ENCODE measurements around the gene RSL24D1. TPM values are rescaled to one million over a fixed set of nuclear protein-coding genes. Genes with fewer than 3 reads are reported as not detected.

Gene RSL24D1
- polyA plus RNA-seq, 1 of the 3 experiments (the other 2 are of a cell fraction): 24.3 TPM

DNA sequence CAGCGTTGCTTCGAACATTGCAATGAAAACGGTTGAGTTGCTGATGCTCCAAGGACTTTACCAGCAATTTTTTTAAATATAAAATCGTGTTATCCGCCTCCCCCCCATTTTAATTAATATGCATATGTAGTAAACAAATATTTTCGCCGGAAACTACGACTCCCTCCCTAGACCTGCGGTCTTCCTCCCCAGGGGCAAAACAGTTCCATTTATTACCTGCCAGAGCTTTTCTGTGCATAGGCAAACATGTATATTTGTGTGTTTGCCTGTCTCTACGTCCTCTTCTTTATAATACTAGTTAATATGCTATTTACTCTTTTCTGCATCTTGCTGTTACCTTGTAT lies 593 bp upstream of the RSL24D1 start:
- no peak for TF ChIP-seq ELF1 (IDR thresholded peaks at IDR 0.05)
- TF ChIP-seq CTCF (IDR thresholded peaks at IDR 0.05): 0 out of 2 replicates have a peak, but pooled peaks have one; percentile 9
- WGBS (ENCODE audit: low lambda C conversion rate): 2% methylated on average over 10 of the region's 10 CpGs
- Histone ChIP-seq H3K4me2 (peak overlapping the region; percentile 82), H3K27me3 (ENCODE audit: insufficient read depth) (no peaks in the 10 kb centered on the region), H3K4me1 (ENCODE audit: control insufficient read depth in 1 of 2, insufficient read depth in 2 of 2, low read depth in 1 of 2, low read length in 1 of 2) (peaks cover 5 to 11% of the 10 kb centered on the region in 2 experiments; a peak in 3 of 4 replicates), H3K36me3 (replicated peaks in 1 of 2; ENCODE audit: control insufficient read depth in 1 of 2, insufficient read depth in 2 of 2, low read length in 1 of 2) (peaks cover 9 to 13% of the 10 kb centered on the region in 2 experiments), H3K4me3 (ENCODE audit: low read depth in 2 of 2, low read length in 1 of 2) (peak overlapping the region; percentile 82 to 97), H3K9me3 (no peaks in the 10 kb centered on the region), H3K9me2 (no peaks in the 10 kb centered on the region; the same call in 1 of the 2 replicates), H3K27ac (ENCODE audit: low read depth in 2 of 2, low read length in 1 of 2) (peak overlapping the region; percentile 91 to 94), H3K79me2 (ENCODE audit: insufficient read depth) (peaks cover 44% of the 10 kb centered on the region), H4K20me1 (ENCODE audit: insufficient read depth) (peaks cover 33% of the 10 kb centered on the region), H3F3A (replicated peaks; ENCODE audit: insufficient read depth) (peaks cover 10% of the 10 kb centered on the region), H3K9ac (peak overlapping the region; percentile 85), H2AFZ (ENCODE audit: low read depth) (peak overlapping the region; percentile 93)
- CTCF ChIA-PET: interaction anchor here (0.8 to 2.3 kb wide), 9 partner anchors 15 to 648 kb away, joined by 3 to 6 read pairs (median 3); no protein-coding TSS in a partner anchor
- POLR2A ChIA-PET: interaction anchor here (0.9 to 1.0 kb wide), 2 partner anchors 13 to 122 kb away, joined by 3 to 5 read pairs; partner anchors contain the start of genes PIGB and PIGBOS1
- no peak for DNase-seq

DNA sequence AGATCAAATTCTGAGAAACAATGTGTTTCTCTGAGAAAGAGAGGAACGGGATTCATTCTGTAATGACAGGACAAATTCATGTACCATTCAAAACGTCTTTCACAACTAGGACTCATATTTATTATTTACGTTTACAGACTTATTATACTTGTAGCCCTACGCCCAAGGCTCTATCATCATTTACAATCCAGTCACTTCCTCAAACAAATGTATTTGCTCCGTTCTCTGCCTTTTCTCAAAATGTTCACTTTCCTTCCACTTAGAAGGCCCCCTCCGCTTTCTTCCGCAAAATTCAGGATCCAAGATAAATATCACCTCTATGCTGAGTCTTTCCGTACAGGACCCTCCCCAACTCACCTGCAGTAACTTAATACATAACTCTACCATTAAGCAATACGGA lies 745 bp downstream of the RSL24D1 start:
- Histone ChIP-seq H3K9me2 (no peaks in the 10 kb centered on the region; the same call in 1 of the 2 replicates), H3K4me1 (ENCODE audit: control insufficient read depth in 1 of 2, insufficient read depth in 2 of 2, low read depth in 1 of 2, low read length in 1 of 2) (peaks cover 5 to 11% of the 10 kb centered on the region in 2 experiments; a peak in 3 of 4 replicates), H3K79me2 (ENCODE audit: insufficient read depth) (peaks cover 57% of the 10 kb centered on the region), H4K20me1 (ENCODE audit: insufficient read depth) (peaks cover 41% of the 10 kb centered on the region), H3K4me3 (ENCODE audit: low read depth in 2 of 2, low read length in 1 of 2) (peak overlapping the region; percentile 82 to 97), H3K9me3 (no peaks in the 10 kb centered on the region), H3K36me3 (replicated peaks in 1 of 2; ENCODE audit: control insufficient read depth in 1 of 2, insufficient read depth in 2 of 2, low read length in 1 of 2) (peaks cover 22 to 27% of the 10 kb centered on the region in 2 experiments), H2AFZ (ENCODE audit: low read depth) (no peak overlapping the region), H3K9ac (peak overlapping the region; percentile 85), H3K27me3 (ENCODE audit: insufficient read depth) (no peaks in the 10 kb centered on the region), H3F3A (replicated peaks; ENCODE audit: insufficient read depth) (peaks cover 10% of the 10 kb centered on the region), H3K4me2 (peak overlapping the region; percentile 79), H3K27ac (ENCODE audit: low read depth in 2 of 2, low read length in 1 of 2) (peak overlapping the region; percentile 91 to 93)
- TF ChIP-seq, protein P1, sequence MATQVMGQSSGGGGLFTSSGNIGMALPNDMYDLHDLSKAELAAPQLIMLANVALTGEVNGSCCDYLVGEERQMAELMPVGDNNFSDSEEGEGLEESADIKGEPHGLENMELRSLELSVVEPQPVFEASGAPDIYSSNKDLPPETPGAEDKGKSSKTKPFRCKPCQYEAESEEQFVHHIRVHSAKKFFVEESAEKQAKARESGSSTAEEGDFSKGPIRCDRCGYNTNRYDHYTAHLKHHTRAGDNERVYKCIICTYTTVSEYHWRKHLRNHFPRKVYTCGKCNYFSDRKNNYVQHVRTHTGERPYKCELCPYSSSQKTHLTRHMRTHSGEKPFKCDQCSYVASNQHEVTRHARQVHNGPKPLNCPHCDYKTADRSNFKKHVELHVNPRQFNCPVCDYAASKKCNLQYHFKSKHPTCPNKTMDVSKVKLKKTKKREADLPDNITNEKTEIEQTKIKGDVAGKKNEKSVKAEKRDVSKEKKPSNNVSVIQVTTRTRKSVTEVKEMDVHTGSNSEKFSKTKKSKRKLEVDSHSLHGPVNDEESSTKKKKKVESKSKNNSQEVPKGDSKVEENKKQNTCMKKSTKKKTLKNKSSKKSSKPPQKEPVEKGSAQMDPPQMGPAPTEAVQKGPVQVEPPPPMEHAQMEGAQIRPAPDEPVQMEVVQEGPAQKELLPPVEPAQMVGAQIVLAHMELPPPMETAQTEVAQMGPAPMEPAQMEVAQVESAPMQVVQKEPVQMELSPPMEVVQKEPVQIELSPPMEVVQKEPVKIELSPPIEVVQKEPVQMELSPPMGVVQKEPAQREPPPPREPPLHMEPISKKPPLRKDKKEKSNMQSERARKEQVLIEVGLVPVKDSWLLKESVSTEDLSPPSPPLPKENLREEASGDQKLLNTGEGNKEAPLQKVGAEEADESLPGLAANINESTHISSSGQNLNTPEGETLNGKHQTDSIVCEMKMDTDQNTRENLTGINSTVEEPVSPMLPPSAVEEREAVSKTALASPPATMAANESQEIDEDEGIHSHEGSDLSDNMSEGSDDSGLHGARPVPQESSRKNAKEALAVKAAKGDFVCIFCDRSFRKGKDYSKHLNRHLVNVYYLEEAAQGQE (IDR thresholded peaks at IDR 0.05; ENCODE audit: low read depth, low read length): no peak
- TF ChIP-seq YY1 (IDR thresholded peaks at IDR 0.05; ENCODE audit: low read depth) (no peak), SIN3A (IDR thresholded peaks at IDR 0.05; ENCODE audit: borderline replicate concordance, low read depth, low read length) (no peak), POLR2AphosphoS5 (IDR thresholded peaks at IDR 0.05; ENCODE audit: low read depth, low read length) (no peak), GATA2 (CRISPR knock-in tag; IDR thresholded peaks at IDR 0.05) (no peak), TCF12 (IDR thresholded peaks at IDR 0.05) (no peak), FOXM1 (IDR thresholded peaks at IDR 0.05; ENCODE audit: low read depth) (no peak), MAX (IDR thresholded peaks at IDR 0.05; ENCODE audit: low read depth) (no peak)
- under 1% methylated on average over 9 of the region's 9 CpGs for WGBS (ENCODE audit: low lambda C conversion rate)
- POLR2A ChIA-PET: no interaction called here
- CTCF ChIA-PET: interaction anchor here (1.0 to 2.3 kb wide), 2 partner anchors 16 to 20 kb away, joined by 3 to 6 read pairs; no protein-coding TSS in a partner anchor
- no peak for DNase-seq
